ENCODE data around the gene TMEM120A. TPM values are rescaled to one million over a fixed set of nuclear protein-coding genes. Genes with fewer than 3 reads are reported as not detected.
A peak's percentile ranks its signal among the peaks of the same experiment; 100 is the strongest.

The TMEM120A gene
- total RNA-seq, 1 experiment from 2014 or later = 18.9 TPM

- TF ChIP-seq, protein P1, sequence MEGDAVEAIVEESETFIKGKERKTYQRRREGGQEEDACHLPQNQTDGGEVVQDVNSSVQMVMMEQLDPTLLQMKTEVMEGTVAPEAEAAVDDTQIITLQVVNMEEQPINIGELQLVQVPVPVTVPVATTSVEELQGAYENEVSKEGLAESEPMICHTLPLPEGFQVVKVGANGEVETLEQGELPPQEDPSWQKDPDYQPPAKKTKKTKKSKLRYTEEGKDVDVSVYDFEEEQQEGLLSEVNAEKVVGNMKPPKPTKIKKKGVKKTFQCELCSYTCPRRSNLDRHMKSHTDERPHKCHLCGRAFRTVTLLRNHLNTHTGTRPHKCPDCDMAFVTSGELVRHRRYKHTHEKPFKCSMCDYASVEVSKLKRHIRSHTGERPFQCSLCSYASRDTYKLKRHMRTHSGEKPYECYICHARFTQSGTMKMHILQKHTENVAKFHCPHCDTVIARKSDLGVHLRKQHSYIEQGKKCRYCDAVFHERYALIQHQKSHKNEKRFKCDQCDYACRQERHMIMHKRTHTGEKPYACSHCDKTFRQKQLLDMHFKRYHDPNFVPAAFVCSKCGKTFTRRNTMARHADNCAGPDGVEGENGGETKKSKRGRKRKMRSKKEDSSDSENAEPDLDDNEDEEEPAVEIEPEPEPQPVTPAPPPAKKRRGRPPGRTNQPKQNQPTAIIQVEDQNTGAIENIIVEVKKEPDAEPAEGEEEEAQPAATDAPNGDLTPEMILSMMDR (conservative IDR thresholded peaks at IDR 0.05; ENCODE audit: low read depth, low read length) = 0 out of 2 replicates have a peak, but pooled peaks have one; percentile 13
- no peak for TF ChIP-seq EZH2 (IDR thresholded peaks at IDR 0.05; ENCODE audit: borderline replicate concordance, low read depth, low read length, poor library complexity, severe bottlenecking)
- DNase-seq (ENCODE audit: low spot score) = peak; percentile 39
- intact Hi-C loops (cut with micrococcal nuclease; ENCODE audit: unreplicated experiment) = no loop called here
- CTCF ChIA-PET = no interaction called here
- Histone ChIP-seq H3K4me1 (ENCODE audit: insufficient read depth, low read length, poor library complexity, severe bottlenecking) (no peaks in the 10 kb centered on the region), H3K9me3 (ENCODE audit: low read depth, low read length, poor library complexity, severe bottlenecking) (no peaks in the 10 kb centered on the region), H3K36me3 (ENCODE audit: insufficient read depth, low read length, poor library complexity, severe bottlenecking) (peaks cover 8% of the 10 kb centered on the region), H3K27me3 (replicated peaks; ENCODE audit: insufficient read depth, low read depth, low read length, poor library complexity) (no peaks in the 10 kb centered on the region), H3K4me3 (ENCODE audit: low read depth, low read length, poor library complexity, severe bottlenecking) (no peak overlapping the region), H3K27ac (ENCODE audit: low read depth, low read length, poor library complexity, severe bottlenecking) (no peak overlapping the region)
- POLR2A ChIA-PET (ENCODE audit: low non-redundant PET) = no interaction called here
- no TSS peak for BruUV-seq (replicated peaks)
Observed at GRCh38 chr7:75971961-75972763, 22.2 kb downstream of the TMEM120A start.

GRCh38 chr7:75971309-75971960, 23.0 kb downstream of the TMEM120A start:
- Histone ChIP-seq H3K36me3 (ENCODE audit: insufficient read depth, low read length, poor library complexity, severe bottlenecking) (peaks cover 8% of the 10 kb centered on the region), H3K9me3 (ENCODE audit: low read depth, low read length, poor library complexity, severe bottlenecking) (no peaks in the 10 kb centered on the region), H3K27ac (ENCODE audit: low read depth, low read length, poor library complexity, severe bottlenecking) (no peak overlapping the region), H3K4me3 (ENCODE audit: low read depth, low read length, poor library complexity, severe bottlenecking) (no peak overlapping the region), H3K4me1 (ENCODE audit: insufficient read depth, low read length, poor library complexity, severe bottlenecking) (no peaks in the 10 kb centered on the region), H3K27me3 (replicated peaks; ENCODE audit: insufficient read depth, low read depth, low read length, poor library complexity) (no peaks in the 10 kb centered on the region)
- CTCF ChIA-PET = no interaction called here
- TF ChIP-seq EZH2 (IDR thresholded peaks at IDR 0.05; ENCODE audit: borderline replicate concordance, low read depth, low read length, poor library complexity, severe bottlenecking) = no peak
- TF ChIP-seq, protein P1 (conservative IDR thresholded peaks at IDR 0.05; ENCODE audit: low read depth, low read length) = no peak
- POLR2A ChIA-PET (ENCODE audit: low non-redundant PET) = no interaction called here
- no TSS peak for BruUV-seq (replicated peaks)
- DNase-seq (ENCODE audit: low spot score) = no peak
- intact Hi-C loops (cut with micrococcal nuclease; ENCODE audit: unreplicated experiment) = no loop called here

- DNase-seq (ENCODE audit: low spot score) = no peak
- H3K4me3 ChIP-seq (ENCODE audit: low read depth, low read length, poor library complexity, severe bottlenecking) = no peak overlapping the region
- intact Hi-C loops (cut with micrococcal nuclease; ENCODE audit: unreplicated experiment) = no loop called here
- H3K27ac ChIP-seq (ENCODE audit: low read depth, low read length, poor library complexity, severe bottlenecking) = no peak overlapping the region
- no TSS peak for BruUV-seq (replicated peaks)
- no peaks in the 10 kb centered on the region for H3K27me3 ChIP-seq (replicated peaks; ENCODE audit: insufficient read depth, low read depth, low read length, poor library complexity)
- TF ChIP-seq, protein P1 (conservative IDR thresholded peaks at IDR 0.05; ENCODE audit: low read depth, low read length) = no peak
- TF ChIP-seq EZH2 (IDR thresholded peaks at IDR 0.05; ENCODE audit: borderline replicate concordance, low read depth, low read length, poor library complexity, severe bottlenecking) = no peak
- ChIA-PET POLR2A (ENCODE audit: low non-redundant PET) (no interaction called here), CTCF (no interaction called here)
- no peaks in the 10 kb centered on the region for H3K4me1 ChIP-seq (ENCODE audit: insufficient read depth, low read length, poor library complexity, severe bottlenecking)
- H3K9me3 ChIP-seq (ENCODE audit: low read depth, low read length, poor library complexity, severe bottlenecking) = no peaks in the 10 kb centered on the region
- peaks cover 8% of the 10 kb centered on the region for H3K36me3 ChIP-seq (ENCODE audit: insufficient read depth, low read length, poor library complexity, severe bottlenecking)
Observed at GRCh38 chr7:75969704-75970498, 24.5 kb downstream of the TMEM120A start.

All from A673 (cell line).